Stimulated activated CD4-positive, alpha-beta T cell treated with anti-CD3 and anti-CD28 coated beads, TNF-alpha, amount 100 ng/mL, for 24 hours (primary cell): ENCODE data around the gene NDUFS8.

Source experiments
- DNase-seq, 3 experiments: peaks; one replicate each; pipeline ENCODE4 v3.0.0-alpha.2; 2020; ENCODE audit warnings: low read depth in 3 of 3

The NDUFS8 gene

DNA sequence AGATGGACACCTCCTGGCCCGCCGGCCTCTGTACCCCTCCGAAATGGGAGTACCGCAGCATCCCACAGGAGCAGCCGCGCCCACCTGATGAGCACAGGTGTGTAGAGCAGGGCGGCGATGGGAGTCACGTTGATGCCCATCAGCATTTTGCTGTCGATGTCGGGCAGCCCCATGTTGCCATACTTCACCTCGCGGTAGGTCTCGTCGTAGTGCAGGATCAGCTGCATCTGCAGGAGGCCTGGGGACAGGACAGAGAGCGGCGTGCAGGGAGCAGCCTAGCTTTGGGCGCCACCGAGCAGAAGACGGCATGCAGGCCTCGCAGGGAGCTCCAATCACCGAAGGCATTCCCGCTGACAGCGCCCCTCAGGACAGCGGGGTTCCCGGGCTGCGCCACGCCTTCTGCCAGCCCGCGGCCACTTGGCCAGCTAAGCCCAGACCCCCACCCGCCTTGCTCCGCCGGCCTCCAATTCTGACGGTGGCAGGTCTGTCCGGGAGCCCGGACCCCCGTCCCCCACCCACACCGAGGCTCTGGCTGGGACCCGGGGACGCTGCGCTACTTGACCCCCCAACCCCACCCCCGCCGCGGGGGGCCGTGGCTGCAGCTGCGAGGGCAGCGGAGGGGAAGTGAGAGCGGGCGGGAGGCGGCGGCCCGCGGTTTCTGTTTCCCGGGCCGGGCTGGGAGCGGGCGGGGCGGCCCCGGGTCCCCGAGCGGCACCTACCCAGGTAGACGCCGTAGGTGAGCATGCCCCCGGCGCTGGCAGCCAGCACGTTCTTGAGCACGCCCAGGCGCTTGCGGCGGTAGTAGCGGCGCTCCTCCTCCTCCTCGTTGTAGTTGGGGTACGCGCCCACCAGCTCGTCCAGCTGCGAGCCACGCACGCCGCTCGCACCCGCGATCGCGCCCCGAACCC is 27.3 kb upstream of the NDUFS8 start:
- DNase-seq = peak in 2 of 3 experiments; percentile 24 to 41

DNA sequence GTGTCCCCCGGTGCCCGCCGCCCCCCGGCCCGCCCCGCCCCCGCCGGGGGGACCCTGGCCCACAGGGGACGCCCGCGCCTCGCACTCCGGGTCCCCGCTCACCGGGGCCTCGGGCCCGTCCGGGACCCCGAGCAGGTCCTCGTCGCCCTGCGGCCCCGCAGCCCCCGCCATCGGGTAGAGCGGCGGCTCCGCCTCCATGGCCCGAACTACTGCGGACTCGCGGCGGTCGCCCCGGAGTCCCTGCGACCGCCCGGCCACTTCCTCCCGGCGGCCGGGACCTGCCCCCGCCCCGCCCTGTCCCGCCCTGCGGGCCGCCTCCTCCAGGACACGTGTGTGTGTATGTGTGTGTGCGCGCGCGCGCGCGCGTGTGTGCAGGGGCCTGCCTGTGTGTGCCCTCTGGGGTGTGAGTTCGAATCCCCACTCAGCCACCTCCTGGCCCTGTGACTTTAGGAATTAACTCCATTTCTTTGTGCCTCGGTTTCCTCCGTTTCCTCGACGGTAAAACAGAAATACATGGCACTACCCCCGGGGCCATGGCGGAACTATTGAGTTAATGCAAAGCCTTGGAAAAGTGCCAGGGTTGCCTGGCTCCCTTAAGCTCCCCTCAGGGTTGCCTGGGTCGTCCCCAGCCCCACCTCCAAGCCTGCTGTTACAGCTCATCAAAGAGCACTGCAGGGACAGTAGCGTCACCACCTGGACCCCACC is 26.5 kb upstream of the NDUFS8 start, which contains the start of gene UNC93B1:
Gene UNC93B1, minus strand, starts transcription at position 252 of the 705 bp plus-strand sequence. Its CDS starts 54 bp downstream, at position 198.
- peak; percentile 56 to 85 (median 64) for DNase-seq

DNA sequence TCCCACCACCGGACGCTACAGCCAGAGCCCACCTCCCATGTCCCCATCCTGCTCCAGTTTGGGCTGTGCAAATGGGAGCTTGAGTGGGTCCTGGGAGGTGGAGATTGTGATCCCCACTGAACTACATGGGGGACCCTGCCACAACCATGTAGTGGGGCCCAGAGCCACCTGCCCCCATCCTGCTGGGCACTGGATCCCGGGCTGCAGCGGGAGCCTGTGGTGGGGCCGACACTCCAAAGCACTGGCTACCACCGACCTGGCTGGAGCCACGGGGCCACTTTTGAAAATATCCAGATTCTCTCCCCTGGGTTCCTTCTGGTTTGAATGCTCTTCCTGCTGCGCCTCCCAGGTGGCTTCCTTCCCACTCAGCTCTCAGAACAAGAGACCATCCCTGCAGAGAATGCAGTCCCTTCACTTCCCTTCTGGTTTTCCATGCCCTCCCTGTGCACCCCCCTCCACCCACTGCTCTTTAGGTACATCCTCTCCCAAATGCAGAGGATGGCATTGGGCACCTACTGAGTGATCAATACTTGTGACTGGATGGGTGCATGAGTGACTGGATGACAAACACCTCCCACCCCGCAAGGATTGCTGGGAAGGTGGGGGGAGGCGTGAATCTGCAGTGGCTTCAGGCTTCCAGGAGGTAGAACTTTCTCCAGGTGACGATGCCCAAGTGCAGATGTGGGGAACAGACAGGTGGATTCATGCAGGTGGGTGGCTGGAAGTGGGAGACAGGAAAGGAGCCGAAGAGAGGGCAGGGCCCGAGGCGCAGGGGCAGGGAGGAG is 25.7 kb upstream of the NDUFS8 start:
- DNase-seq = no peak

DNA sequence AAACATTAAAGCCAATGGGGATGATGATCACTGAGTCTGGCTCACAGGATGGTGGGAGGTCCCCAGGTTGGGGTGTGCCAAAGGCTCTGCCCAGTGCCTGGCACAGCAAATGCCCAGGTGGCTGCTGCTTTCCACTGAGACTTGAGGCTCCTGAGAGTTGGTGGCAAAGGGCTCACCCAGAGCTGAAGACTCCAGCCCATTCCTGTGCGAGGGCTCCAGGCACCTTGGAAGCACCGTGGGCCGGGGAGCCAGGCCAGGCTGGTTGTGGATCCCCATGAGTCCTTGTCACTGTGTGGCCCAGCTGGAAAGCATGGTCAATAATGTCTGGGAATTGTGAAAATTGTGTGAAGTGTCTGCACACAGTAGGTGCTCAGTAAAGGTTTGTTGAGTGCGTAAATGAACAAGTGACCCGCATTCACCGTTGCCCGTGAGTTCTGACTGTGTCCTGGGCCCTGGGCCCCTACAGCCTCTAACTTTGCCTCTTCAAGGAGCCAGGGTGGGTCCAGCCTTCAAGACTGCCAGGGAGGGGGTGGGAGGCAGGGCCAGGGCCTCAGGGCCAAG is 23.8 kb upstream of the NDUFS8 start:
- DNase-seq = no peak

DNA sequence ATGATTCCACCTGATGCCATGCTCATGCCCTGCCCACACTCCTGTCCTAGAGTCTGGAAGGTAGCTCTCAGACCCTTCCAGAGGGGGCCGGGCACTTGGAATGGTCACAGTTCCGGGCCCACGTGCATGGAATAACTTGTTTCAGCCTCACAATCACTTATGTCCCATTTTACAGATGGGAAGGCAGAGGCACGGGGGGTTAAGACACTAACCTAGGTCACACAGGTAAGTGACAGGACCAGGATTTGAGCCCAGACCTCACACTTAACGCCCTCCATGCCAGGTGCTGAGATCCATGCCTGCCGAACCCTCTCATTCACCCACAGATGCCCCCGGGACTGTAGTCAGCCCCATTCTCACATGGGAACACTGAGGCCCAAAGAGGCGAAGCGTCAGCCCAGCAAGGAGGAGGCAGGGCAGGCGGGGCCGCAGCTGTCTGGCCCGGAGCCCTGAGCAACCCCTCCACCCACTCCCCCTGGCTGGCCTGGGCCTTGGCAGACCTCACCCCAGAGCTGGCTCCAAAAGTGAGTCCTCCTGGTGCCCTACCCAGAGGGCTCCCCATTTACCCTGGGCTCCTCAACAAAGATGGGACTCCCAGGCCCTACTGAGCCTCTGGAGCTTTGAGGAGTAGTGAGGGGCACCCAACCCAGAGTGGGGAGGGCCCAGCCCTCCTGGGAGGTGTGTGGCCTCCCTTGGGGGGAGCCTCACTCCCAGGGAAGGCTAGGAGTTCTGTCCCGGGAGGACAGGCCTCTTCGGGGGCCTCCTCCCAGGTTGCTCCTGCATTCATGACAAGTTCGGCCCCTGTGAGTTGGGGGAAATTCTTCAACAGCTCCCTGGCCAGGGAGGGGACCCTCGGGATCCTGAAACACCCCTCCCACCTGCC is 22.7 kb upstream of the NDUFS8 start:
- no peak for DNase-seq

DNA sequence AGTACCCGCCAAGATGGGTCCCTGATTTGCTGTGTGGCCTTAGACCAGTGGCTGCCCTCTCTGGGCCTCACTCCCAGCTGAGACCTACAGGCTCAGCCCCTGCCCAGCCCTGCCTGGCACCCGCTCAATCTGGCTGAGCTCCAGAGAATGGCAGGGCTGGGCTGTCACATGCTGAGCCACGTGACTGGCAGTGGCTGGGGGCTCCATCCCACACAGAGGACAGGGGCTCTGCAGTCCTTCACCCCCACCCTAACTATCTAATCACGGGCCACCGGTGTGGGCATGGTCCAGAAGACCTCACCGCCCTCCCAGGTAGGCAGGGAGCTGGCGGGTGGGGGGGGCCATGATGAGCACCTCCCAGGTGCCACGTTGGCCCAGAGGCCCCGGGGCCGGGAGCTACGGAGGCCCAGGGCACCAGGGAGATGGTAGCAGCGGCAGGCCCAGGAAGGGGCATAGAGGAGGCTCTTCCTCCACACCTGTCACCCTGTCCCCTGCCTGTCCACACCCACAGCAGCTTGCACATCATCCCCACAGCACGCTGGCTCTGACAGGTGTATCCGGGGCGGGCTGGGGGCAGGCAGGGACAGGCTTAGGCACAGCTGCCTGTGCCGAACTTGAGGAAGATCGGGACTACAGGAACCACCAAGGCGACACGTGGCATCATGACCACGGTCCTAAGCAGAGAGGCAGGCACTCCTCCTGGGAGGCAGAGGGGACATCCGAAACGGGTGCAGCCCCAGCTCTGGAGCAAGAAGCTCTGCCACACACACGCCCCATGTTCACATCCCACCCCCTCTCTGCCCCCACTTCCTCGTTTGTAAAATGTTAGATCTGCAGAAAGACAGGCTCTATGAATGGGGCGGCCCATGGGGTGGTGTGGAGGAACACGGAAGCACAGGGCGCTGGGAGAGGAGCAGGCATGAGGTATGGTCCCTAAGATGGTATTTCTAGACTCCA is 21.8 kb upstream of the NDUFS8 start:
- no peak for DNase-seq

DNA sequence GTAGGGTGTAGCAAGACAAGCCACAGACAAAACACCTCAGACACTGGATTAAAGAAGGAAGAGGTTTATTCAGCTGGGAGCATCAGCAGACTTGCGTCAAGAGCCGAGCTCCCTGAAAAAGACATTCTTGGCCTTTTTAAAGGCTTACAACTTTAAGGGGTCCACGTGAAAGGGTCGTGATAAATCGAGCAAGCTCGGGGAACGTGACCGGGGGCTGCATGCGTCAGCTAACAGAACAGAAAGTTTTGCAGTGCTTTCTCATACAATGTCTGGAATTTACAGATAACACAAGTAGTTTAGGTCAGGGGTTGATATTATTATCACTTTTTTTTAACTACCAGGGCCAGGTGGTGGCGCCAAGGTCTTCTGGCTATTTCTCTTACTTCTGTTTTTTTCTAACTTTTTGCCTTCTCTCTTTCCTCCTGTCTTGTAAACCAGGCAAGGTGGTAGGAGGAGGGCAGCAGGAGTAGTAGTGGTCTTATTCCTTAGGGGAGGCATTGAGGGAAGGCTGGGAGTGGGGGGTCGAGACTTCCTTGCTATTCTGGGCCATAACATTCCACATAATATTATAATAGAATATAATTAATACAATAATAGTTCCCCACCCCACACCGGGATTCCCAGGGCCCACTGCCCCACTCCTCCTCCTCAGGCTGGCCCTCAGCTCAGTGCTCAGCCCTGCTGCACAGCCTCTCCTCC is 20.9 kb upstream of the NDUFS8 start:
- DNase-seq = no peak

DNA sequence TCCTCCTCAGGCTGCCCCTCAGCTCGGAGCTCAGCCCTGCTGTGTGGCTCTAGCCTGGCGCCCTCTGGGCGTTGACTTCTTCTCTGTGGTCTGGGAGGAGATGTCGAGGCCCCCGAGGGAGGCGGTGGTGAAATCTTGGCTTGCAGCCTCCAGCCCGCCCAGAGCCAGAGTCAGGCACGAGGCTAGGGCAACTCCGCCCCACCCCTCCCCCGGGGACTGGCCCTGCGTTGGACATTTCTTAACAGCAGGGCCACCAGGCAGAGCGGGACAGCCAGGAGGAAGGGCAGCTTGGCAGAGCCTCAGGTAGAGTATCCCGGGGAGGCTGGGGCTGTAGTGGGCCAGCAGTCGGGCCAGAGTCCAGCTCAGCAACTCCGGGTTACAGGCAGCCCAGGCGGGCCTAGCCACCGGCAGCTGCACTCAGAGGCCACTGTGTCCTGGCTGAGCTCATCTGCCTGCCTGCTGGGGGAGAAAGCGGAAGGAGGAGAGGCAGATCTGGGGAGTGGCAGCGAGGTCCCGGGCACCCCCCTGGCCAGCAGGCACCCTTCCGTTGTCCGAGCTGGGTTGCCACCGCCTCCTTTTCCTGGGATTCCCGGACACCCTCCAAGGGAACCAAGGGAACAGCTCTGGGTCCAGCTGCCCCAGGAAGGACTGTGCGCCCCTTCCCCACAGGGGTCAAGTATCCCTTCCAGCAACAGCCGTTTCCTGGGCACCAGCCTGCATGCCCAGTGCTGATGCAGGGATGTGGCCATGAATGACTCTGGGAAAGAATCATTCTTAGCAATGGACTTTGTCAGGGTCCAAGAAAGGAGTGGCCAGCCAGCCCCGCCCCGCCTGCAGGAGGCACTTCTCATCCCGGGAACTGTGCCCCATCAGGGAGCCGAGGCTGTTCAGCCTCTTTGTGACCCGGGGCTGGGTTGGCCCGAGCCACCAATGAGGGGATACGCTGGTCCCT is 20.1 kb upstream of the NDUFS8 start, which contains the start of gene ALDH3B1:
Gene ALDH3B1, plus strand, starts transcription at position 238 of the 952 bp plus-strand sequence. CDS start 4,971 bp downstream, outside the sequence.
- DNase-seq = no peak

DNA sequence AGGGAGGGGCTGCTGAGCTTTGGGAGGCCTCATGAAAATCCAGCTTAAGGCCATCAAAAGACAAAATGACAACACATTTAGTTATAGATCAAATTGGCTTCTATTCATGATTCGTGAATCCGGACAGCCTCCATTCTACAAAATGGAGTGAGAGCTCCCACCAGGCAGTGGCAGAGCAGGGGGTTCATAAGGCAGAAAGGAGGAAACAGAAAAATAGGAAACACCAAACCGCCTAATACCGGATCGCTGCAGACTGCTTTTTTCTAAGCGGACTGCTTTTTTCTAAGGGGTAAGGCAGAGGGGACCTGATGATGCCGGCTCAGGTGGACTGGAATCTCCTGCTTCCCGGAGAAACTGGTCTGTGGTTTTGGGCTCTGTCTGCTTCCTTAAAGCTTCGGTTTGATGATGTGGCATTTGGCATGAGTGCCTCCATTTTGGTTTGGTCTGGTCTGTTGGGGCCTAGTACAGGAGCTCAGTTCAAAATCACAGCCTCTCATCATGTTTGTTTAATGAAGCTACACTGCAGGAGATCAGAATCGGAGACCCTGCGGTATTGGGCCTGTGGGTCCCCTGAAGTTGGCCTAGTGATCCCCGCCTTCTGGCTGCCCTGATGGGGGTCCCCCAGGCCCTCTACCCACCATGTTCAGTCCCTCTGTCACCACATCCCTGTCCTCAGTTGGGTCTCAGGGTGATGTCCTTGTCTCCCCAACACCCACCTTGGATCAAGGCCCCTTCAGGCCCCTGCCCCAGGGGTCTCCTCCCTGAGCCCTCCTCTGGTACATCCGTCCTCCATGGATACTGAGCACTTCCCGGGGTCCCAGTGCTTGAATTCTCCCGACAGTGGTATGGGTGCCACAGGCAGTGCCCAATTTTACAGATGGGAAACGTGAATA is 19.2 kb upstream of the NDUFS8 start:
- no peak for DNase-seq

DNA sequence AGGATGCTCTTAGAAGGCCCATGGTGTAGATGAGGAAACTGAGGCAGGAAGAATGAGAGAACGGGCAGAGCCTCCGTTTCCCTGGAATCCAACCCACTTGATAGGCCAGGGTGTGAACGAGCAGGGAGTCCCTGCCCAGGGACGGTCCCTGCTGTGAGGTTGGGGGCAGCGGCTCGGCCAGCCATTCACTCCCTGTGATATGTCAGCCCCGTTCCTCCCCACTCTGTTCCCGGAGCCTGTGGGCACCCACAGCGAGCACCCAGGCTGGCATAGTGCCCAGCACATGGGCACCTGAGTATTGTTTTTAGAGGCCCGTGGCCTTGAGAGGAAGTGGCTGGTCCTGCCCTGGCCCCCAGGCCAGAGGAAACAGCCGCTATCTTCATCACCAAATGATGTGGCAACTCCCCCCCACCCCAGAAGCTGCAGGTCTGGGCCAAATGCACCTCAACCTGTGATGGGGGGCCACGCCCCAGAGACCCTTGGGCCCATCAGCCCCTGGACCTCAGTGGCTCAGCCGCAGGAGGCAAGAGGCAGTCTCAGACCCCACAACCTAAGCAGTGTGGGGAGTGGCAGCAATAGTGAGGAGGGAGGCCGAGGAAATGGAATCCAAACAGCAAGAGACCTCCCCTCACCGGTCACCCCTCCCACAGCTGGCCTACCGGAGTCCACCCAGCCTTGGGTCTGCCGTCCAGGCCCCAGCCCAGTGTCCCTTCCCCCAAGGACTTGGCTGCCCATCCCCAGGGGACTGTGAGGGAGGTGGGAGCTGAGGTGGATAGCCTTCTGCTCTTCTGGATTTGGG is 18.2 kb upstream of the NDUFS8 start:
- no peak for DNase-seq

DNA sequence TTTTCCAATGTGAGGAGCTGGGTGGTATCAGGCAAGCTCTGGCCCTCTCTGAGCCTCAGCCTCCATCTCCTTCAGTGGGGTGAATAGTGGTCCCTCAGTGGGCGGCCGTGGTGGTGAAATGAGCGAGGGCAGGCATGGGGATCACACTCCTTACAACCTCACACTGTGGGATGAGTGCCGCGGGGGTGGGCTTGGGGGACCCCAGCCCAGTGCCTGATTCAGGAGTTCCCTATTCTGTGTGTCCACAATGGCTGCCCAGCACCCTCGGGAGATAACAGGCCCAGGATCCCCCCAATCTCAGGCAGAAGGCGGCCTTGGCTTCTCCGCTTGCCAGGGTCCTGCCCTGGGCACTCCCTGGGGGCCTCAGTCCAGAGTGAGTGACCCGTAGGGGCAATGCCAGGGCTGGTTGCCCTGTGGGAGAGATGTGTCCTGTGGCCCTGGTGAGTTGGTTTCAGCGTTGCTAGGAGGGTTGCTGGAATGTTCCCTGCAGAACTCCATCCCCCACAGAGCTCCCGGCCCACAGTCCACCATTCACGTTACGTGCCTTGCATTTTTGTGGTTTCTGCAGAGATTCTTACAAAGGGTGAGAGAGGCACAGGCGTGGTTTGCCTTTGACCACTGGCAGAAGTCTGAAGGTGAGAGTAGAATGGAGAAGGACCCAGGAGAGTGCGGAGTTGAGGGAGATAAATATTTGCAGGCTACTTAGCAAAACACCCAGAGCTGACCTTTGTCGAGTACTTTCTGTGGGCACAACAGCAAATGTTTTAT is 17.5 kb upstream of the NDUFS8 start:
- DNase-seq = no peak

DNA sequence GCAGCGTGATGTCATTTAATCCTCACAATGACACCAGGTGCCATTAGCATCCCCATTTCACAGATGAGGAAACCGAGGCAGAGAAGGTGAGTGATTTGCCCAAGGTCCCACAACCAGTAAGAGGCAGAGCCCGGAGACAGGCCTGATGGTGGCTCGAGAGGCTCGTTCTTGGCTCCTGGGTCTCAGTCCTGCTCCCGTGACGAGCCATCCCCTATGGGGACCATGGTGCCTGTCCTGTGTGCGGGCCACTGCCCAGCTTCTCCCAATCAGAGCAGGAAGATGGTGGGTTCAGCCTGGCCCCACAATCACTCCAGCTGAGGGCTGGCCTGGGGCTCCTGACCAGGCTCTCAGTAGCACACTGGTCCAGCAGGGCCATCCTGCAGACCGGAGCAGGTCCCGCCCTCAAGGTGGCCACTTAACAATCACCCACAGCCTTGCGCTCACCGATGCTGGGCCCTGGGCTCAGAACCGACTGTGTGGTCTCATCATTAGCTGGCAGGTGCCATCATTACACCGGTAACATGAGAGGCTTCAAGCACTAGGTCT is 16.8 kb upstream of the NDUFS8 start:
- no peak for DNase-seq

DNA sequence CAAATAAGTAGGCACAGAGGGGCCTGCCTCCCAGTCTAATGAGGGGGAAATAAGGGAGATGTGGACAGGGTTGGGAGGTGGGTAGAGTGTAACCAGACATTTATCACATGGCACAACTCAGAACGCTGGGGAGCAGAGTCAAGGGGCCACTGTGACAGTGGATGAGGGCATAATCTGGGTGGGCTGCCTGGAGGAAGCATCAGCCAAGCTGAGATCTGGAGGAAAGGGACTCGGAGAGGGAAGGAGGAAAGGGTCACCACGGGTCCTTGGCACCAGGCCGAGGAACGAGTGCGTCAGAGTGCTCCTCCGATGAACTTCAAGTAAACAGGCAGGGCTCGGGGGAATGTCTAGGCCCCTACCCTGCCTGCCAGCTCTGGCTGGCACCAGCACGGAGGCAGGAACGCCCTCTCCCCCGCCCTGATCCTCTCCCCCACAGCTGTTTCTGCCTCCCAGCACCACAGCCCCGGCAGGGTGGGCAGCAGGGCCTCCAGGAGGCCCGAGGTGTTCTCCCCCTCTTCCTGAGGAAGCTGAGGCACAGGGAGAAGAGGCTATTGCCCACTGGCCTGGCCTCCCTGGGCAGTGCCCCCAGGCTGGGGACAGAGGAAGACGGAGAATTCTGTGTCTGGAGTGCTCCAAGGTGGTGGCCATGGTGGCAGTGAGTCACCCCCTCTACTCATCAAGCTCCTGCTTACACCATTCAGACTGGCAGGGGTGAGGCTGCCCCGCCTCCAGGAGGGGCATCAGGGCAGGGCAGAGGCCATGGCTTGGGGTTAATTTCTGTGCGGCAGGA is 16.1 kb upstream of the NDUFS8 start:
- DNase-seq = no peak

DNA sequence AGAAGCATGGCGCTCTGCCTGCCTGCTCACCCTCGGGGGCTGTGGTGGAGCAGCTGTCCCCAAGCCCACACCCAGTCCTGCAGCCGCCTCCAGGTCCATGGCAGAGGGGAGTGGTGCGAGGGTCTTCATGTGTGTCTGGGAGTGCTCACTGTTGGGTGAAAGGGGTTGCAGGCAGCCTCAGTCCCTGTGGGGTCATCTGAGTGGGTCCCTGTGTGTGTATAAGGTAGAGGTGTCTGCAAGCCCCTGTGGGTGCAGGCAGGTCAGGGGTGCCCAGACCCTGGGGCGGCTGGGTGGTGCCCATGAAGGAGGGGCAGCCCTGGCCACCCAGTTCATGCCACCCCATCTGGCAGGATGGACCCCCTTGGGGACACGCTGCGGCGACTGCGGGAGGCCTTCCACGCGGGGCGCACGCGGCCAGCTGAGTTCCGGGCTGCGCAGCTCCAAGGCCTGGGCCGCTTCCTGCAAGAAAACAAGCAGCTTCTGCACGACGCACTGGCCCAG is 15.5 kb upstream of the NDUFS8 start:
- DNase-seq = no peak
